ENCODE measurements around the gene CASP6.

DNA sequence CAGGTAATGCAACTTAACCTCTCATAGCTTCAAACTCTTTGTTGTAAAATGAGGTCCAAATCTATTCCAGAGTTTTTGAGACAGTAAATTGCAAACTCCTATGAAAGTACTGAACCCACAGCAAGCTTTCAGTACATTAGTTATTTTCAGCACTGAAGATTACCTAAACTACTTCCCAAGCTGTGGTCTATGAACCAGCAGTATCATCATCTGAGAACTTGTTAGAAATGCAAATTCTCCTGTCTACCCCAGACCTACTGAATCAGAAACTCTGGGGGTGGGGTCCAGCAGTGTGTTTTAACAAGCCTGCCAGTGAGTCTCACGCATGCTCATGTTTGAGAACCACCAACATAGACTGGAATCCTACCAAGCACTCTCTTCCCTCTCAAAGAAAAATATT lies 5.7 kb upstream of the CASP6 start:
- no peak for TF ChIP-seq POLR2A (IDR thresholded peaks at IDR 0.05; ENCODE audit: low read length)
- TF ChIP-seq GATA1 (IDR thresholded peaks at IDR 0.05; ENCODE audit: low read depth, low read length), result no peak

Data from erythroblast (primary cell).